GM18951 (cell line): ENCODE data around the gene IFNL2.

Source experiments
- POLR2A ChIP-seq: IDR thresholded peaks from 4 replicates; pipeline ENCODE4 v1.6.1; 2011; ENCODE audit warnings: mild to moderate bottlenecking; ENCODE audit not compliant: insufficient read length, insufficient read depth; ENCODE audit errors: extremely low read depth
- in situ Hi-C: fragments of 300-500 bp; cut with MboI; formaldehyde crosslinking; loops from one replicate; pipeline ENCODE4 v1.12.0; 2022; ENCODE audit warnings: low sequenced_read_pairs, mixed read lengths, inconsistent platforms; ENCODE audit not compliant: unreplicated experiment

IFNL2 gene

GRCh38 chr19:39296906-39297305 is 28.7 kb downstream of the IFNL2 start:
- no peak for TF ChIP-seq POLR2A
- in situ Hi-C loops, result no loop called here

GRCh38 chr19:39297931-39298634 is 29.9 kb downstream of the IFNL2 start:
- no peak for TF ChIP-seq POLR2A
- in situ Hi-C loops, result no loop called here

GRCh38 chr19:39299404-39299803 is 31.2 kb downstream of the IFNL2 start:
- in situ Hi-C loops, result no loop called here
- TF ChIP-seq POLR2A, result no peak

- in situ Hi-C loops, result no loop called here
- TF ChIP-seq POLR2A, result no peak
These were observed 31.6 kb downstream of the IFNL2 start for GRCh38 chr19:39299832-39300231.

GRCh38 chr19:39301021-39301420 is 32.8 kb downstream of the IFNL2 start:
- TF ChIP-seq POLR2A, result no peak
- in situ Hi-C loops, result no loop called here

GRCh38 chr19:39301562-39301961 is 33.4 kb downstream of the IFNL2 start:
- in situ Hi-C loops, result no loop called here
- no peak for TF ChIP-seq POLR2A

- no peak for TF ChIP-seq POLR2A
- in situ Hi-C loops, result no loop called here
These were observed 35.4 kb downstream of the IFNL2 start for GRCh38 chr19:39303373-39304184.

GRCh38 chr19:39304185-39304513 is 36.0 kb downstream of the IFNL2 start:
- in situ Hi-C loops, result no loop called here
- no peak for TF ChIP-seq POLR2A

GRCh38 chr19:39304701-39305571 is 36.7 kb downstream of the IFNL2 start:
- in situ Hi-C loops, result no loop called here
- no peak for TF ChIP-seq POLR2A

GRCh38 chr19:39306075-39306474 is 37.9 kb downstream of the IFNL2 start:
- in situ Hi-C loops, result no loop called here
- TF ChIP-seq POLR2A, result no peak

GRCh38 chr19:39307046-39307821 is 39.0 kb downstream of the IFNL2 start:
- in situ Hi-C loops, result no loop called here
- TF ChIP-seq POLR2A, result no peak

- TF ChIP-seq POLR2A, result no peak
- in situ Hi-C loops, result no loop called here
These were observed 39.8 kb downstream of the IFNL2 start for GRCh38 chr19:39307822-39308530.
